GM18907 (cell line): ENCODE results near the gene KCNJ12.
"Not testable (repeated sequence)": the region's sequence is repeated elsewhere in the genome, so short reads cannot be mapped to it uniquely, and the experiment has no call there.

Experiments
- ATAC-seq: cut with Tn5 transposase; IDR thresholded peaks from one replicate; pipeline ENCODE4 v1.9.1; 2021; ENCODE audit warnings: mild to moderate bottlenecking, moderate library complexity; ENCODE audit not compliant: unreplicated experiment

Gene KCNJ12

GRCh38 chr17:21436883-21437836, 61.0 kb downstream of the KCNJ12 start:
- ATAC-seq = not testable (repeated sequence)

GRCh38 chr17:21438316-21439014, 62.3 kb downstream of the KCNJ12 start:
- ATAC-seq = not testable (repeated sequence)

- ATAC-seq = not testable (repeated sequence)
Observed at GRCh38 chr17:21439015-21439336, 62.8 kb downstream of the KCNJ12 start.

- ATAC-seq = no peak
Observed at GRCh38 chr17:21445091-21445650, 69.0 kb downstream of the KCNJ12 start.

- not testable (repeated sequence) for ATAC-seq
Observed at GRCh38 chr17:21447552-21447951, 71.4 kb downstream of the KCNJ12 start.

GRCh38 chr17:21449891-21450290, 73.7 kb downstream of the KCNJ12 start:
- not testable (repeated sequence) for ATAC-seq

- no peak for ATAC-seq
Observed at GRCh38 chr17:21451975-21452374, 75.8 kb downstream of the KCNJ12 start.

- no peak for ATAC-seq
Observed at GRCh38 chr17:21452377-21453143, 76.4 kb downstream of the KCNJ12 start.

- no peak for ATAC-seq
Observed at GRCh38 chr17:21453144-21453898, 77.2 kb downstream of the KCNJ12 start.

- not testable (repeated sequence) for ATAC-seq
Observed at GRCh38 chr17:21454006-21454405, 77.8 kb downstream of the KCNJ12 start.

GRCh38 chr17:21454441-21454840, 78.3 kb downstream of the KCNJ12 start:
- no peak for ATAC-seq

- no peak for ATAC-seq
Observed at GRCh38 chr17:21455761-21456160, 79.6 kb downstream of the KCNJ12 start.

- ATAC-seq = not testable (repeated sequence)
Observed at GRCh38 chr17:21456449-21456848, 80.3 kb downstream of the KCNJ12 start.

- peak; percentile 86 for ATAC-seq
Observed at GRCh38 chr17:21457051-21458026, 81.2 kb downstream of the KCNJ12 start.

- no peak for ATAC-seq
Observed at GRCh38 chr17:21458054-21458453, 81.9 kb downstream of the KCNJ12 start.

- no peak for ATAC-seq
Observed at GRCh38 chr17:21459536-21459935, 83.4 kb downstream of the KCNJ12 start.

- ATAC-seq = no peak
Observed at GRCh38 chr17:21460358-21460757, 84.2 kb downstream of the KCNJ12 start.

- ATAC-seq = no peak
Observed at GRCh38 chr17:21462237-21462636, 86.1 kb downstream of the KCNJ12 start.

GRCh38 chr17:21463204-21463661, 87.1 kb downstream of the KCNJ12 start:
- no peak for ATAC-seq
